Aorta (tissue), 5 donors: ENCODE measurements around the gene LMO3. TPM values are rescaled to one million over a fixed set of nuclear protein-coding genes. Genes with fewer than 3 reads are reported as not detected.

Source experiments
- ATAC-seq: fragments of 200-7000 bp; cut with Tn5 transposase; one replicate; pipeline ENCODE4 v1.9.1; 2022; ENCODE audit warnings: moderate library complexity; ENCODE audit not compliant: low FRiP score
- DNase-seq, 2 donors: peaks; one replicate each; pipeline ENCODE4 v3.0.0-alpha.2; 2020
- H3K27ac ChIP-seq, 2 donors: one replicate each; pipeline ENCODE4 v1.5.1; 2013; ENCODE audit warnings: low read length in 2 of 2, mild to moderate bottlenecking in 2 of 2, moderate library complexity in 2 of 2, control low read depth in 1 of 2, inconsistent platforms in 1 of 2, low read depth in 1 of 2
- H3K27me3 ChIP-seq, 2 donors: one replicate each; pipeline ENCODE4 v1.6.1; 2013; ENCODE audit warnings: control low read depth in 1 of 2, low read length in 1 of 2, mild to moderate bottlenecking in 1 of 2, moderate library complexity in 1 of 2; ENCODE audit not compliant: insufficient read depth in 2 of 2, control insufficient read depth in 1 of 2
- H3K36me3 ChIP-seq, 2 donors: one replicate each; pipeline ENCODE4 v1.6.1; 2013; ENCODE audit warnings: control low read depth in 1 of 2, low read length in 1 of 2, mild to moderate bottlenecking in 1 of 2; ENCODE audit not compliant: insufficient read depth in 2 of 2, control insufficient read depth in 1 of 2
- H3K4me1 ChIP-seq, 2 donors: one replicate each; pipeline ENCODE4 v1.6.1; 2013; ENCODE audit warnings: low read length in 2 of 2, control low read depth in 1 of 2, mild to moderate bottlenecking in 1 of 2, moderate library complexity in 1 of 2; ENCODE audit not compliant: insufficient read depth in 2 of 2, control insufficient read depth in 1 of 2
- H3K4me3 ChIP-seq, 2 donors: one replicate each; pipeline ENCODE4 v1.5.1; 2013; ENCODE audit warnings: low read length in 2 of 2, control low read depth in 1 of 2, mild to moderate bottlenecking in 1 of 2
- H3K9me3 ChIP-seq: one replicate; pipeline ENCODE4 v1.6.1; 2013; ENCODE audit warnings: mild to moderate bottlenecking, low read length; ENCODE audit not compliant: control insufficient read depth
- WGBS, 2 donors: extraction: QIAGEN DNeasy Blood & Tissue Kit; methylation state at CpG; one replicate each; pipeline ENCODE4 v1.1.7; 2013; 5-methylcytosine and 5-hydroxymethylcytosine counted together
- intact Hi-C, 2 donors: fragments of 100-400 bp; cut with DNase I; formaldehyde crosslinking; loops; one replicate each; pipeline versions ENCODE4 v1.14.2 to v1.15.0; 2022
- polyA plus RNA-seq, 2 donors: library from polyadenylated mRNA; stranded (reverse); fragments of 200-250 nt; gene quantifications; one replicate each; pipeline ENCODE4 v1.2.3, GENCODE V29; 2013
- total RNA-seq, 2 donors: library from RNA; stranded (reverse); fragmentation: NEBNext Ultra II Directional; extraction: Animal tissue kit (Norgen Biotek cat#: 25700); gene quantifications; one replicate each; pipeline ENCODE4 v1.2.1, GENCODE V29; 2021
- donor health status: healthy with polysubstance abuse.
- donor health status: Bipolar disorder and iron deficiency.
- donor health status: DM: no; HTN: no; CAD: no.
- donor health status: DM: no; HTN: no; CAD: no.
- donor health status: DM: yes; HTN: yes; CAD: no.

LMO3 gene
- total and polyA plus RNA-seq, 4 donors = 8.1 to 28.2 (median 18.9) TPM

GRCh38 chr12:16588812-16589211 is 17.1 kb downstream of the LMO3 start:
- peaks cover 0 to 3% of the 10 kb centered on the region in 2 donors for H3K4me1 ChIP-seq
- no peak overlapping the region for H3K4me3 ChIP-seq
- no peaks in the 10 kb centered on the region for H3K9me3 ChIP-seq
- intact Hi-C loops = no loop called here
- ATAC-seq (no peak), DNase-seq (no peak)
- H3K27me3 ChIP-seq = no peaks in the 10 kb centered on the region
- 79 to 82% methylated on average over 6 of the region's 6 CpGs for WGBS, 2 donors
- H3K36me3 ChIP-seq = no peaks in the 10 kb centered on the region
- H3K27ac ChIP-seq = no peak overlapping the region

GRCh38 chr12:16587514-16587913 is 18.4 kb downstream of the LMO3 start:
- no peaks in the 10 kb centered on the region for H3K27me3 ChIP-seq
- peak overlapping the region in 1 of 2 donors; percentile 43 for H3K27ac ChIP-seq
- H3K9me3 ChIP-seq = no peaks in the 10 kb centered on the region
- no peak for DNase-seq
- intact Hi-C loops = no loop called here
- H3K4me1 ChIP-seq = peaks cover 0 to 3% of the 10 kb centered on the region in 2 donors
- no peak overlapping the region for H3K4me3 ChIP-seq
- ATAC-seq = no peak
- WGBS, 2 donors = 67 to 77% methylated on average over 1 of the region's 1 CpG
- no peaks in the 10 kb centered on the region for H3K36me3 ChIP-seq

GRCh38 chr12:16587110-16587453 is 18.9 kb downstream of the LMO3 start:
- intact Hi-C loops = no loop called here
- H3K9me3 ChIP-seq = no peaks in the 10 kb centered on the region
- no peak for DNase-seq
- ATAC-seq = peak; percentile 21
- no peaks in the 10 kb centered on the region for H3K36me3 ChIP-seq
- no peak overlapping the region for H3K27ac ChIP-seq
- 40 to 41% methylated on average over 3 of the region's 3 CpGs for WGBS, 2 donors
- no peaks in the 10 kb centered on the region for H3K27me3 ChIP-seq
- peaks cover 0 to 3% of the 10 kb centered on the region in 2 donors for H3K4me1 ChIP-seq
- H3K4me3 ChIP-seq = no peak overlapping the region

- DNase-seq = no peak
- H3K4me1 ChIP-seq = peaks cover 0 to 3% of the 10 kb centered on the region in 2 donors
- H3K27me3 ChIP-seq = no peaks in the 10 kb centered on the region
- H3K27ac ChIP-seq = no peak overlapping the region
- no peak overlapping the region for H3K4me3 ChIP-seq
- intact Hi-C loops = no loop called here
- WGBS, 2 donors = 66 to 72% methylated on average over 8 of the region's 8 CpGs
- no peaks in the 10 kb centered on the region for H3K9me3 ChIP-seq
- peak; percentile 84 for ATAC-seq
- no peaks in the 10 kb centered on the region for H3K36me3 ChIP-seq
Measured at GRCh38 chr12:16586350-16587109, 19.4 kb downstream of the LMO3 start.

GRCh38 chr12:16585781-16586180 is 20.2 kb downstream of the LMO3 start:
- Histone ChIP-seq H3K27ac (no peak overlapping the region), H3K36me3 (no peaks in the 10 kb centered on the region), H3K9me3 (no peaks in the 10 kb centered on the region), H3K4me3 (no peak overlapping the region), H3K27me3 (no peaks in the 10 kb centered on the region), H3K4me1 (peaks cover 0 to 3% of the 10 kb centered on the region in 2 donors)
- DNase-seq (no peak), ATAC-seq (no peak)
- WGBS, 2 donors = 87 to 91% methylated on average over 2 of the region's 2 CpGs
- intact Hi-C loops = no loop called here

GRCh38 chr12:16583969-16584745 is 21.8 kb downstream of the LMO3 start:
- H3K4me3 ChIP-seq = no peak overlapping the region
- H3K9me3 ChIP-seq = no peaks in the 10 kb centered on the region
- 50 to 52% methylated on average over 4 of the region's 4 CpGs for WGBS, 2 donors
- H3K4me1 ChIP-seq = peaks cover 0 to 3% of the 10 kb centered on the region in 2 donors
- no peaks in the 10 kb centered on the region for H3K27me3 ChIP-seq
- intact Hi-C loops = no loop called here
- H3K27ac ChIP-seq = no peak overlapping the region
- no peaks in the 10 kb centered on the region for H3K36me3 ChIP-seq
- no peak for ATAC-seq
- no peak for DNase-seq

GRCh38 chr12:16581416-16581815 is 24.5 kb downstream of the LMO3 start:
- no peak overlapping the region for H3K4me3 ChIP-seq
- H3K9me3 ChIP-seq = no peaks in the 10 kb centered on the region
- ATAC-seq (no peak), DNase-seq (no peak)
- no peaks in the 10 kb centered on the region for H3K27me3 ChIP-seq
- intact Hi-C loops = no loop called here
- H3K36me3 ChIP-seq = no peaks in the 10 kb centered on the region
- no peaks in the 10 kb centered on the region for H3K4me1 ChIP-seq
- no peak overlapping the region for H3K27ac ChIP-seq

- Histone ChIP-seq H3K27ac (no peak overlapping the region), H3K4me1 (no peaks in the 10 kb centered on the region), H3K4me3 (no peak overlapping the region), H3K9me3 (no peaks in the 10 kb centered on the region), H3K36me3 (no peaks in the 10 kb centered on the region), H3K27me3 (no peaks in the 10 kb centered on the region)
- WGBS, 2 donors = 76 to 78% methylated on average over 1 of the region's 1 CpG
- ATAC-seq = no peak
- intact Hi-C loops = no loop called here
- no peak for DNase-seq
Measured at GRCh38 chr12:16579041-16579440, 26.9 kb downstream of the LMO3 start.
